HuH-7 (cell line): ENCODE data around the gene RAB25.
"Not testable (repeated sequence)": the region's sequence is repeated elsewhere in the genome, so short reads cannot be mapped to it uniquely, and the experiment has no call there.

ENCODE experiments used
- DNase-seq: peaks from one replicate; pipeline ENCODE4 v3.0.0; 2011; ENCODE audit warnings: low spot score

The RAB25 gene

DNA sequence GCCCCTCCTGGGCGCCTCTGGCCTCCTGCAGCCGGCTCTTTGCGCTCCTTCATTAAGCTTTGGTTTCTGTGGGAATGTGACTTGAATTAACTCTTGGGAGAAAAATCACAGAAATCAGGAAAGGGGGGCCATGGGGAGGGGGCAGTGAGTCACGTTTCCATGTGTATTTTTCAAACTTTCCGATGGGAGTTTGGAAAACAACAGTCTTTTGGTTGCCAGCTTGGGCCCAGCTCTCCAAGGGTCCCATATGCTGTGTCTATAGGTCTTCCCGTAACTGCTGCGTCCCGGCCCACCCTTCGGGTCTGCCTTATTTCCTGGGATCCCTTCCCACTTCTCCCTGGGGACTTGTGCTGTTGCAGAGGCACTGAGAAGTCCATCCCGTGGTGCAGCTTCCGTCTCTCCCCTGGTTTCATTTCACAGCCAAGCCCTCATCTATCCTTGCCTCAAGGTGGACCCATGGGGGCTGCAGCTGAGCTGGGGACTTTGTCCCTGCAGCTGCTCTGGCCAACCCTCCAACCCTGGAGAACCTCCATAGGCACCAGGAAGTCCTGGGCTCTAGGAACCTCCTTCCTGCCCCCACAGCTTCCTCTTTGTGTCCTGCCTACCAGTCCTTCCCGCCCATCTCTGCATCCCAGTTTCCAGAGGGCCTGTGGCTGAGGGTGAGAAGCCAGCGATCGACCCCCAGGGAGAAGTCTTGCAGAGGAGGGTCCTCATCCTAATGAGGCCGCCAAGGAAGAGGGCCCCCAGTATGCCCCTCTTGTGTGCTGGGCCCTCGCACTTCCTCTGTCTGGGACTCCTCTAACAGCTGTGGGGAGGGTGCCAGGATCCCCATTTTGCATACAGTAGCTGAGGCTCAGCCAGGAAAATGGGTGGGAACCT is 41.9 kb downstream of the RAB25 start:
- no peak for DNase-seq

DNA sequence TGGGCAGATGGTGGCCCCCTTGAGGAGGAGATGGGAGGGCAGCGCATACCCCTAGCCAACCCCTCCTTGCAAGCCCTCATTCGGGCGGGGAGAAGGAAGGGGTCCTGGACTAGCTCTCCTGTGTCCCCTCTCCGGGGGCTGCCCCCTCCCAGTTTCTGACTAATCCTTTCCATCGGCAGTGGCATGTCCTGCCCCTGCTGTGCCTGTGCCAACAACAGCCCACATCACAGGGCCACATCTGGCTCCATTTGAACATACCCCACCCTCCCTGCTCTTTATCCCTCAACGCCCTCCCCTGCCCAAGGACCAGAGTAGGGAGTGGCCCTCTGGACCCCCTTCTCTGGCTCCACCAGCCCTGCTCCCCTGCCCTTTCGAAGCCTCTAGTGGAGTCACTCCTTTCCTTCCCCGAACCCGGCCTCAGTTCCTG is 42.6 kb downstream of the RAB25 start:
- no peak for DNase-seq

DNA sequence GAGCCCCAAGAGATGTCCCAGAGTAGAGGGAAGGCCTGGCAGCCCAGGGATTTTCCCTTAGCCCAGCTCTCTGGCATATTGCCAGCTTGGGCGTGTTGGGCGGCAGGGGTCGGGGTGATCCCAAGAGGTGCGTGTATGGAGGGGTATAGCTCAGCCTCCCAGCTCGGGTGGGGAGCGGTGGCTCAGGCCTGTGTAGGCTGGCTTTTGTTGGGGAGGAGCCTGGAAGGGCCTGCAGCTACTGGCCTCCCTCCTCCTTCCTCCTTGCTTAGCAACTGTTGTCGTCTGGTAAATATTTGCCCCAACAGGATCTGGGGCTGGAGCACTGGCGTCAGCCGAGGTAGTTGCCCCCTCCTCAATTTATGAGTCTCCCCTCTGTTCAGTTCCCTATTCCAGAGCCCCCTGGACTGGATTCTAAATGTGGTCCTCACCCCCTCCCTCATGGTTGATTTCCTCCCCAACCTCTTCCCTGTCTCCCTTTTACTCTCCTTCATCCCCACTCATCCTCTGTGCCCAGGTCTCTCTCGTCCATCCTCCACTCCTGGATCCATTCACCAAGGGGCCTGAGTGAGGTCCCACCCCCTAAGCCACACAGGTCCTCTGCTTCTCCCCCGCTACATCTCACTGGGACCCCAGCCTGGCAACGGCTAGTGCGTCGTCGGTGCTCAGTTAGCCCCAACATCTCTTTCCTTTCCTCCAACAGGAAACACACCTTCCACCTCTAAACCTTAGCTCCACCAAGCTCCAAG is 43.3 kb downstream of the RAB25 start:
- DNase-seq = no peak

DNA sequence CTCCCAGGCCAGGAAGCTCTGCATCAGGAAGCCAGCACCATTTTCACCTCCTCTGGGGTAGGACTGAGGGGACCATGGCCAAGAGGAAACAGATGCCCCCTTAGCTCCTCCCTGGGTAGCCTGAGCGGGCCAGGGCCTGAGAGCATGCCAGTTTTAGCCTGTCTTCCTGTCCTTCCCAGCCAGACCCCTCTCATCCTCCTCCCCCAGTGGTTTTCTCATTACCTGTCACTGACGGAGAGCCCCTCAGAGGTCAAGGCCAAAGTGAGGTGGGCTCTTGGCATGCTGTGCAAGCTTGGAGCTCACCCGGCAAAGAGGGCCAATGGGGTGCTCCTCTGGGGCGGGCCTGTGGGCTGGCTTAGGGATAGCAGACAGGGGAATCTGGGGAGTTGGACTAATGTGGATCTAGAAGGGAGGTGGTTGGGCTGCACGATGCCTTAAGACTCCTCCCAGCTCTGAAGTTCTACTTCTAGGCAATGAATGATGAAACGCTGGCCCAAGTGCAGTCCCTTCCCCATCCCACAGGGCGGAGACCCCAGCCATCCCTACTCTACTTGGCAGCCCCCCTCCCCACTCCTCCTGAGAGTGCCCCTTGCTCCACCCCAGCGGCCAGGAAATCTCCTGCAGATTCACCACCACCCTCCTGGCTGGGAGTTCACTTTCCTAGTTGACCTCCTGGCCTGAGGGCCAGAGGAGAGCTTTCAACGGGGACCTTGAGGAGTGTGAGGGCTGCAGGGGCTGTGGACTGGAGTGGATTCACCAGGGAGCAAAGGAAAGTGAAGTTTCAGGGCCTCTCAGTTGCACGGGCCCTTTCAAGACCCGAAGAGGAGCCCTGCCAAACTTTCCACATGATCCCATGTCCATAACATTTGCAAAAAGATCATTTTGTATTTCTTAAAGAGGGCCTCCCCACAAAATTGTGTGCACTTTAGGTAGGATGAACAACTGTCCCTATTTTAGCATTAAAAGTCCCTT is 44.2 kb downstream of the RAB25 start:
- DNase-seq = no peak

DNA sequence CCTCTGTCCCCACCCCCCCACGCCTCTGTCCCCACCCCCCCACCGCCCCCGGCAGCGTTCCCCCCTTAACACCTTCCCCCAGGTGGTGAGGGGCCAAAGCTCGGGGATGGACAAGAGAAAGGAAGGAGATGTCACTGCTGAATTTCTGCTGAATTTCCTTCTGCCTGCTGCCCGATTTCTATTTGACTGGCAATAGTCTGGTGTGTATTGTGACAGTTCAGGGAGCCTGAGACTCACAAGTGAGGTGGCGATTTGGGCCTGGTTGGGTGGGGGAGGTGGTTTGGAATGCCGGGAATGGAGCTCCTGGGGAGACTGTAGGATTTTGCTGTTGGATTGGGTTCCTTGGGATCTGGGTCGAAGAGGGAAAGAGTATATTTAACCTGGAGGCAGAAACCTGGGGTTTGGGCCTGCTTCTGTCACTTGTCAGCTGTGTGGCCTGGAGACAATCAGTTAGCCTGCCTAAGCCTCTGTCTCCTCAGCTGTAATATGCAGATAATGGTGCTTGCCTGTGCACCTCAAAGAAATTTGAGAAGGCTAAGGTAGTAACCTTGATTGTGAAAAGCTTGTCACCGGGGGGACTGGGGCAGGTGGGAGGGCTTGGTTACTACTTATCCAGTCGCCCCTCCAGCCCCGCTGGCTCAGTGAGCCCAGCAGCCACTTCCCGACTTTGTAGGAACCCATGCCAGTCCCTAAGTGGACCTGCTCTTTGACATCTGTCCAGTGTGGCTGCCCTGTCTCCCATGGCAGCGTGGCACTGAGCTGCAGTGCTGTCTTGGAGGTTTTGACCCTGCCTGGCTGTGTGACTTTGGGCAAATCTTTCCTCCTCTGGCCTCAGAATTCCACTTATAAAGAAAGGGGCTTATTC is 45.9 kb downstream of the RAB25 start:
- DNase-seq = no peak

DNA sequence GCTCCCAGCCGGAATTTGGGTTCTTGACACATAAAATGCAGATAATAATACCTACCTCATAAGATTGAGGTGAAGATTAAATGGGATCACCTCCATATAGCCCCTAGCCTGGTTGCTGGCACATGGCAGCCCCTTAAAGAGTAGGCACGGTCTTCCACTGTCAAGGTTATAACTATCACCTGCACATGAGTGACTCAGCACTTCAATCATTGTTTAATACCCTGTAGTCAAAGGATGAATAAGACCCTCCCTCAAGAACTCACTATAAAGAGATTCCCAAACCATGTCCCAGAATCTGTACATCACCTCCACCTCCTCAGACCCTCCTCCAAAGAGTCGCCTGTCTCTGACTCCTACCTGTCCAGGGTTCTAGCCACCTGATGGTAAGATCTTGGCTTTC is 47.1 kb downstream of the RAB25 start:
- DNase-seq = no peak

DNA sequence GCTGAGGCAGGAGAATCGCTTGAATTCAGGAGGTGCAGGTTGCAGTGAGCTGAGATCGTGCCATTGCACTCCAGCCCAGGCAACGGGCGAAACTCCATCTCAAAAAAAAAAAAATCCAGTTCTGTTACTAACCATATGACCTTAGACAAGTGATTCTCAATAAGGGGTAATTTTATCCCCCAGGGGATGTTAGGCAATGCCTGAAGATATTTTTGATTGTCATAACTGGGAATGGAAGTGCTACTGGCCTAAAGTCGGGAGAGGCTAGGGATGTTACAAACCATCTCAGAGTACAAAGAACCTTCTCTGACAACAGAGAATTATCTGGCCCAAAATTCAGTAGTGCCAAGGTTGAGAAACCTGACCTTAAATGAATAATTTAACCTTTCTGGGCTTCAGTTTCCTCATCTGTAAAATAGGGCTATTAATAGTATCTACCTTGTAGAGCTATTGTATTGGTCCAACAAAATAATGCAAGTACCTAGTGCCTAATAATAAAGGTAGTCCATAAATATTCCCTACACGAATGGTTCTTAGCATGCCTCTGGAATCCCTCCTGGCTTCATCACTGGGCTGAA is 47.8 kb downstream of the RAB25 start:
- DNase-seq = no peak

DNA sequence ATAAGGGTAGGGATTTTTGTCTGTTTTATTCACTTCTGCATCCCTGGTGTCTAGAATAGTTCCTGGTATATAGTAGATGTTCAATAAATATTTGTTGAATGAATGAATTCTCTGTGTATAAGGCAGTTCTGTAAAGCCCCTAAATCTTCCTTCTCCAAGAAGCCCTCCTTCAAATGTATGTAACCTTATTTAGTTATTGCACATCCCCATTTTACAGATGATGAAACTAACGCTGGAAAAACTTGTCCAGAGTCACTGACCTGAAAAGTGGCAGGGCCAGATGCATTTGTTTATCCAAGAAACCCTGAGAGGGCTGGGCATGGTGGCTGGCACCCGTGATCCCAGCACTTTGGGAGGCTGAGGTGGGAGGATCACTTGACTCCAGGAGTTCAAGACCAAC is 49.3 kb downstream of the RAB25 start:
- no peak for DNase-seq

DNA sequence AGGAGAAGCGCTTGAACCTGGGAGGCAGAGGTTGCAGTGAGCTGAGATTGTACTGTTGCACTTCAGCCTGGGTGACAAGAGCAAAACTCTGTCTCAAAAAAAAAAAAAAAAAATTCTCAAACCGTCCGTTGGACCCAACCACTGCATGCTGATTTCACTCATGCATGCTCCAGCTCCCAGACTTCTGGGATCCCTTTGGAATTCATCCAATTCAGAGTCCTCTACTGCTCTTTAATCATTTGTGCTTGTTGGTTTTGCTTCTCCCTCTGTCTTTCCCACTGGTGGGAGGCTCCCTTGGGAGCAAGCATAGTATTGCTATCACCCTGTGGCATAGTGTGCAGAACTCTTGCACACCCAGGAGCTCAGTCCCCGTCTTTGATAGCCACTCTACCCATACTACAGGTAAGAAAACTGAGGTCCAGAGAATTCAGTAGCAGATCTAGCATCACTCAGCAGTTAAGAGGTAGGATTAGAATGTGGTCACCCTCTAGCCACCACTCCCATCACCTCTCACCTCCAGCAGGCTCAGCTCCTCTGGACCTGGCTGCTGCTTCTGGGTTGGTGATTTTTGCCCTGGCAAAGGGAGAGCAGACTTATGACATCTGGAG is 50.5 kb downstream of the RAB25 start:
- DNase-seq = no peak

DNA sequence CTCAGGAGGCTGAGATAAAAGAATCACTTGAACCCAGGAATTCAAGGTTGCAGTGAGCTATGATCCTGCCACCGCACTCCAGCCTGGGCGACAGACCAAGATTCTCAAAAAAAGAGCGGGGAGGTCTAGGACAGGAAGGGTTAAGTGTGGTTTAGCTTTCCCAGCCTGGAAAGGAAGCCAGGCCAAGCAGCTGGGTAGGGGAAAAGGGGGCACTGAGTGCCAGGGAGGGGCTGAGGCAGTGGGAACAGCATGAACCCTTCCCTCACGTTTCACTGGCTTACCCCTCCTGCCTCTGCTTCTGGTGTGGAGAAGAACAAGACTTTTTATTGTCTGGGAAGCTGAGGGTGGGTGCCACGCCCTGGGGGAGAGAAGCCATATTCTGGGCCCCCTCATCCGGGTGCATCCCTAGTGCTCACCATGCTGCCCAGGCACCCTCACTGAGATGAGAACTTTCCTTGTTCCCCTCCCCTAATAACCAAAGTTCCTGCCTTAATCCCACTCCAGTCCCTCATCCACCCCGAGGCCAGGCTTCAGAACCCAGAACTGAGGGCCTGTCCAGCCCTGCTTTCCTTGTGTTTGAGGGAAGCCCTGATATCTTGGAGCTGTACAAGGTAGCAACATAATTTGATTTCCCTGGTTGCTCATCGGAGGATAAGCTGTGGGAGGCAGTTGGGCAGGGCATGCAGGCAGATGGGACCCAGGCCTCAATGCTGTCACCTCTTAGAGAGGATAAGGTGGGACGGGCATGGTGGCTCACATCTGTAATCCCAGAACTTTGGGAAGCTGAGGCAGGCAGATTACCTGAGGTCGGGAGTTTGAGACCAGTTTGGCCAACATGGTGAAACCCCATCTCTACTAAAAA is 51.5 kb downstream of the RAB25 start:
- no peak for DNase-seq

DNA sequence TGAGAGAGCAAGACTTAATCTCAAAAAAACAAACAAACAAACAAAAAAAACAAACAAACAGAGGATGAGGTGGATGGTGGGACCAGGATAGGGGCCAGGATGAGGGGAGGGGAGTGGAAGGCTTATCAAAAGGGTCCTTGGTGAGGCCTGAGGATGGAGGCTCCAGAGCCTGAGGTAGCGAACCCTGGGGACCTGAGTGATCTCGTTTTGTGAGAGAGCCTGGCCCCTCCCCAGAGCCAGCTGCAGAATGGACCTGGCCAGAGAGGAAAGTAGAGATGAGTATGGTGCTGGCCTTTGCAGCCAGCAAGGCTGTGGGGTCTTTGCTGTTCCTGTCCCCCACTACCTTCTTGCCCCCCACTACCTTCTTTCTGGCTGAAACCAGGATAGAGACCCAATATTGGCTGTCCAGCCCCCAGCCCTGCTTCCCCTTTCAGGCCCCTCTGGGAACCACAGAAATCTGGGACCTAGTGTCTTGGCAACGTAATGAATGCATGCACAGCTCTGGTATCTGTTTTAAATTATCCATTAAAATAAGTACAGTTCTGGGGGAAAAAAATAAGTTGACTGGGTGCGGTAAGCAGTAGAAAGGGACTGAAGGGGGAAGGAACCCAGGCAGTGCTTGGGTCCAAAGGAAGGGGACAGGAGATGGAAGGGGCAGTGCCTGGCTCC is 52.5 kb downstream of the RAB25 start:
- DNase-seq = no peak

DNA sequence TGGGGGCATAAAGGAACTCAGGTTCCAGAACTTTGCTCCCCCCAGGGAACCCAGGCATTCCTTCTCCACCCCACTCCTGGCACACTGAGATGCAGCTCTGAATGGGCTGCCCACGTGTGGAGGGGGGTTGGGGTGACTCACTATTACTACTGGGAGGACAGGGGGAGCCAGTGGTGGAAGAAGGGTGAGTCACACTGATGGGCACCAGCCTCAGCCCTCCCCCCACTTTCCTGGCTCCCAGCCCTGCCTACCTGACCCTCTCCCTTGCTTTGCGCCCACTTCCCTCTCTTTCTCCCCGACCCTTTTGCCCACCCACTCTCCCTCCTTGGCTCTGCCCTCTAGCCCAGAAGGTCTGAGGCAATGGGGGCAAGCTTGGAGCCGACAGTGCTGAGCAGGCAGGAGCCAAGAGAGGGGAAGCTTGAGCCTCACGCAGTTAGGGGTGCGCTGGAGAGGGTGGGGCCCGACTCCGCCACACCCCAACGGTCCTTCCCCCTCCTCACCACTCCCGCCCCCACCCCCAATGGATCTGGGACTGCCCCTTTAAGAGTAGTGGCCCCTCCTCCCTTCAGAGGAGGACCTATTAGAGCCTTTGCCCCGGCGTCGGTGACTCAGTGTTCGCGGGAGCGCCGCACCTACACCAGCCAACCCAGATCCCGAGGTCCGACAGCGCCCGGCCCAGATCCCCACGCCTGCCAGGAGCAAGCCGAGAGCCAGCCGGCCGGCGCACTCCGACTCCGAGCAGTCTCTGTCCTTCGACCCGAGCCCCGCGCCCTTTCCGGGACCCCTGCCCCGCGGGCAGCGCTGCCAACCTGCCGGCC is 53.4 kb downstream of the RAB25 start, which contains the start of gene LMNA:
LMNA (plus strand) TSS at position 611 of the 818 bp plus-strand sequence. CDS start 208 bp downstream, outside the sequence.
- peak; percentile 93 for DNase-seq

DNA sequence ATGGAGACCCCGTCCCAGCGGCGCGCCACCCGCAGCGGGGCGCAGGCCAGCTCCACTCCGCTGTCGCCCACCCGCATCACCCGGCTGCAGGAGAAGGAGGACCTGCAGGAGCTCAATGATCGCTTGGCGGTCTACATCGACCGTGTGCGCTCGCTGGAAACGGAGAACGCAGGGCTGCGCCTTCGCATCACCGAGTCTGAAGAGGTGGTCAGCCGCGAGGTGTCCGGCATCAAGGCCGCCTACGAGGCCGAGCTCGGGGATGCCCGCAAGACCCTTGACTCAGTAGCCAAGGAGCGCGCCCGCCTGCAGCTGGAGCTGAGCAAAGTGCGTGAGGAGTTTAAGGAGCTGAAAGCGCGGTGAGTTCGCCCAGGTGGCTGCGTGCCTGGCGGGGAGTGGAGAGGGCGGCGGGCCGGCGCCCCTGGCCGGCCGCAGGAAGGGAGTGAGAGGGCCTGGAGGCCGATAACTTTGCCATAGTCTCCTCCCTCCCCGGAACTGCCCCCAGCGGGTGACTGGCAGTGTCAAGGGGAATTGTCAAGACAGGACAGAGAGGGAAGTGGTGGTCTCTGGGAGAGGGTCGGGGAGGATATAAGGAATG is 54.1 kb downstream of the RAB25 start:
- DNase-seq = peak; percentile 71

DNA sequence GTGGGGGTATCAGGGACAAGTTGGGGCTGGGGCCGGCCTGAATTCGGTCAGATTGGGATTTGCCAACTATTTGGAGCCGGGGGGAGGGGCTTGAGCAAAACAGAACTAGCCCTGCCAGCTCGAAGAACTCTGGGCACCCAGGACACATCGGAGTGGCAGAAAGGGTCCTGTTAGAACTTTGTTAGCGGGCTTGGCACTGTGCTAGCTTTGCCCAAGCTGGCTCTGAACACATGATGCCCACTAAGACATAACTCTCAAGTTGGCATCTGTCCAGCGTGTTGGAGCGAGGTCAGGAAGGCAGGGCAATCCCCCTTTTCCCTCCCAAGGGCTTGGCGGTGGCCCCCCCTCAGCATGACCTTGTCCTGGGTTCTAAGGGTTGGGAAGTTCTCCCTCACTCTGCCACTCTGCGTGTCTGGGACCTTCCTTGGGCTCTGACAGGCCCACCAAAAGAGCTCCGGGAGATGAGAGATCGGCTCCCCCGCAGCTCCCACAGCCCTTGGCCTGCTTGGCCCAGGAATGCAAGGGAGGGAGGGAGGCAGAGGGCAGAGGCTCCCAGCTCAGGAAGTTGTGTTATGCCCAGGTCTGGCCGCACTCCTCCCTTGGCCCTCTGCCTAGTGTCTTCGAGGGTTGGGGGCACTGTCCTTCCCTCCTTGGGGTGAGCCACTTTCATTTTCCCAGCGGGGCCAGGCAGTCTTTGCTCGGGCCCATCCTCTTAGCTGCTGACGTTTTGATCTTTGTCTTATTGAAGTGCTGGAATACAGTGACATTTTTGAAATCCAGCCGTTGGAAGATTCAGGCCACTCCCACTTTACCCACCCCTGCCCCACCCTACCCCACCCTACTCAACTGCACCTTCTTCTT is 54.8 kb downstream of the RAB25 start:
- DNase-seq = no peak

DNA sequence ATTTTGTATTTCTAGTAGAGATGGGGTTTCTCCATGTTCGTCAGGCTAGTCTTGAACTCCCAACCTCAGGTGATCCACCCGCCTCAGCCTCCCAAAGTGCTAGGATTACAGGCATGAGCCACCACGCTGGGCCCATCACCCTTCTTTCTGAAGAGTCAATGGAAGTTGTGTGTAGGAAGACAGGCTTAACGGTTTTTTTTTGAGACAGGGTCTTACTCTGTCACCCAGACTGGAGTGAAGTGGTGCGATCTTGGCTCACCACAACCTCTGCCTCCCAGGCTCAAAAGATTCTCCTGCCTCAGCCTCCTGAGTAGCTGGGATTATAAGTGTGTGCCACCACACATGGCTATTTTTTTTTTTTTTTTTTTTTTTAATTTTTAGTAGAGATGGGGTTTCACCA is 55.8 kb downstream of the RAB25 start:
- not testable (repeated sequence) for DNase-seq

DNA sequence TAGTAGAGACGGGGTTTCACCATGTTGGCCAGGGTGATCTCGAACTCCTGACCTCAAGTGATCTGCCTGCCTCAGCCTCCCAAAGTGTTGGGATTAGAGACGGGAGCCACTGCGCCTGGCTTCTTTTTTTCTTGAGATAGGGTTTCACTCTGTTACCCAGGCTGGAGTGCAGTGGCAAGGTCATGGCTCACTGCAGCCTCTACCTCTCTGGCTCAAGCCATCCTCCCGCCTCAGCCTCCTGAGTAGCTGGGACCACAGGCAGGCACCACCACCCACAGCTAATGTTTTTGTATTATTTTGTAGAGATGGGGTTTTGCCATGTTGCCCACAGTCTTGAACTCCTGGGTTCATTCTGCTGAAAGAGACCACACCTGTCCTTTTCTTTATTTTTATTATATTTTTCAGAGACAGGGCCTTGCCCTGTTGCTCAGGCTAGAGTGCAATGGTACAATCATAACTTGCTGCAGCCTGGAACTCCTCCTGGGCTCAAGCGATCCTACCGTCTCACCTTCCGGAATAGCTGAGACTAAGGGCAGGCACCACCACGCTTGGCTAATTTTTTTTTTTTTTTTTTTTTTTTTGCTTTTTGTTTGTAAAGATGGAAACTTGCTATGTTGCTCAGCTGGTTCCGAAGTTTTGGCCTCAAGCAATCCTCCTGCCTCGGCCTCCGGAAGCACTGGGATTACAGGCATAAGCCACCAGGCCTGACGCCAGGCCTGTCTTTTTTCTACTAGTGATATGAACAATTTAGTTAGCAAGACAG is 56.6 kb downstream of the RAB25 start:
- no peak for DNase-seq
